NCI-H526 (cell line): Measurements from ENCODE around the gene TBC1D9B.
"Not testable (repeated sequence)": the region's sequence is repeated elsewhere in the genome, so short reads cannot be mapped to it uniquely, and the experiment has no call there.

Experiments used
- DNase-seq, 2 experiments: peaks; one replicate each; lab custom pipeline; 2025; lab: John Stamatoyannopoulos, UW

Gene TBC1D9B

DNA sequence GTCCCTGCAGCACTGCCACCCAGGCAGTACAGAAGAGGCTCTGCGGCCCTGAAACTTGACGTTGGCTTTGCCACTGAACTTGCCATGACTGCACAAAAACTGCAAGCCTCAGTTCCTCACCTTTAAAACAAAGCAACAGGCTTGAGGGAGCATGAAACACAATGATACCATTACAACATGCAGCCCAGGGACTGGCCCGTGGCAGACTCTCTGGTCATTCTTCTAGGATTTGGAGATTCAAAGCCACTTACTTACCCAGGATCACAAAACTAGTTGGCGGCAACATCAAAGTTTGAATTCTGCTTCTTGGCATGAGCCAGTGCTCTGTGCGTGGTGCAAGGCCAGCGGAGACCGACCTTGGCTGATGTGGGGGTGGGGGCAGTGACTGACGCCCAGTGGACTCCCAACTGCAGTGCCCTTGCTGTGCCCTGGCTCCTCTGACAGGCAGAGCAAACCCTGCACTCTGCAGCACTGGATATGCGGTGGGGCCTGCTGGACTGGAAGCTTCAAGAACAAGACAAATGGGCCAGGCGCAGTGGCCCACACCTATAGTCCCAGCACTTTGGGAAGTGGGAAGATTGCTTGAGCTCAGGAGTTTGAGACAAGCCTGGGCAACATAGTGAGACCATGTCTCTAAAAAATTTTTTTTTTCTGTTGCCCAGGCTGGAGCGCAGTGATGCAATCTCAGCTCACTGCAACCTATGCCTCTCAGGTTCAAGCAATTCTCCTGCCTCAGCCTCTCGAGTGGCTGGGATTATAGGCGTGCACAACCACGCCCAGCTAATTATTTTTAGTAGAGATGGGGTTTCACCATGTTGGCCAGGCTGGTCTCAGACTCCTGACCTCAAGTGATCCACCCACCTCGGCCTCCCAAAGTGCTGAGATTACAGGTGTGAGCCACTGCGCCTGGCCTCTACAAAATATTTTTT lies 68.1 kb downstream of the TBC1D9B start:
- DNase-seq, result no peak

DNA sequence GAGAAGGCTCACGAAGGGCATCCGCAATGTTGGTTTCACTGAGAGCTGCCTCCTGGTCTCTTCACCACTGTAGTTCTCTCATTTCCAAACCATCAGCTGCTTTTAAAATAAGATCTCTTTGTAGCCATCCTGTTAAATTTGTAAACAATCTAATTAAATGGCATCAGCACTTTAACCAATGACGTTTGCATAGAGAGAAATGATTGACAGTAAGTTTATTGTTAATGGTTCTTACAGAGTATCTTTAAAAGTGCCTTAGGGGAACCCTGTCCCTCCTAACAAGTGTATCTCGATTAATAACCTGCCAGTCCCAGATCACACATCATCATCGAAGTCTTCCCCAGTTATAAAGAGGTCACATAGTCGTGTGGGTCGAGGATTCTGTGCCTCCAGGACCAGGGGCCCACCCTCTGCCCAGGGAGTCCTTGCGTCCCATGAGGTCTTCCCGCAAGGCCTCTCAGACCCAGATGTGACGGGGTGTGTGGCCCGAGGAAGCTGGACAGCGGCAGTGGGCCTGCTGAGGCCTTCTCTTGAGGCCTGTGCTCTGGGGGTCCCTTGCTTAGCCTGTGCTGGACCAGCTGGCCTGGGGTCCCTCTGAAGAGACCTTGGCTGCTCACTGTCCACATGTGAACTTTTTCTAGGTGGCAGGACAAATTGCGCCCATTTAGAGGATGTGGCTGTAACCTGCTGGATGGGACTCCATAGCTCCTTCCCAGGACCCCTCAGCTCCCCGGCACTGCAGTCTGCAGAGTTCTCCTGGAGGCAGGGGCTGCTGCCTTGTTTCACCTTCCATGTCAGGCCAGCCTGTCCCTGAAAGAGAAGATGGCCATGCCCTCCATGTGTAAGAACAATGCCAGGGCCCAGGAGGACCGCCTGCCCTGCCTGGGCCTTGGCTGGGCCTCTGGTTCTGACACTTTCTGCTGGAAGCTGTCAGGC lies 70.4 kb downstream of the TBC1D9B start:
- no peak for DNase-seq

DNA sequence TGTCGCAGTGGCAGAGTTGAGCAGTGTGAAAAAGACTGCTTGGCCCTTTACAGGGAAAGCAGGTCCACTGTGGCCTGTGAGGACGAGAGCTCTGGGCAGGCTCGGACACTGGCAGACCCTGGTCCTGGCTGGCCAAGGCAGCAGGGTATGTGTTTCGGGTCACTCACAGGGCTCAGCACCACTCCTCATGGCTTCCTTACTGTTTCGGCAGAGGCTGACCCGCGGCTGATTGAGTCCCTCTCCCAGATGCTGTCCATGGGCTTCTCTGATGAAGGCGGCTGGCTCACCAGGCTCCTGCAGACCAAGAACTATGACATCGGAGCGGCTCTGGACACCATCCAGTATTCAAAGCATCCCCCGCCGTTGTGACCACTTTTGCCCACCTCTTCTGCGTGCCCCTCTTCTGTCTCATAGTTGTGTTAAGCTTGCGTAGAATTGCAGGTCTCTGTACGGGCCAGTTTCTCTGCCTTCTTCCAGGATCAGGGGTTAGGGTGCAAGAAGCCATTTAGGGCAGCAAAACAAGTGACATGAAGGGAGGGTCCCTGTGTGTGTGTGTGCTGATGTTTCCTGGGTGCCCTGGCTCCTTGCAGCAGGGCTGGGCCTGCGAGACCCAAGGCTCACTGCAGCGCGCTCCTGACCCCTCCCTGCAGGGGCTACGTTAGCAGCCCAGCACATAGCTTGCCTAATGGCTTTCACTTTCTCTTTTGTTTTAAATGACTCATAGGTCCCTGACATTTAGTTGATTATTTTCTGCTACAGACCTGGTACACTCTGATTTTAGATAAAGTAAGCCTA lies 71.3 kb downstream of the TBC1D9B start:
- DNase-seq, result no peak

DNA sequence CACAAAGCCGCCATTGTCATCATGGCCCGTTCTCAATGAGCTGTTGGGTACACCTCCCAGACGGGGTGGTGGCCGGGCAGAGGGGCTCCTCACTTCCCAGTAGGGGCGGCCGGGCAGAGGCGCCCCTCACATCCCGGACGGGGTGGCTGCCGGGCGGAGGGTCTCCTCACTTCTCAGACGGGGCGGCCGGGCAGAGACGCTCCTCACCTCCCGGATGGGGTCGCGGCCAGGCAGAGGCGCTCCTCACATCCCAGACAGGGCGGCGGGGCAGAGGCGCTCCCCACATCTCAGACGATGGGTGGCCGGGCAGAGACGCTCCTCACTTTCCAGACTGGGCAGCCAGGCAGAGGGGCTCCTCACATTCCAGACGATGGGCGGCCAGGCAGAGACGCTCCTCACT lies 72.8 kb downstream of the TBC1D9B start:
- not testable (repeated sequence) for DNase-seq

DNA sequence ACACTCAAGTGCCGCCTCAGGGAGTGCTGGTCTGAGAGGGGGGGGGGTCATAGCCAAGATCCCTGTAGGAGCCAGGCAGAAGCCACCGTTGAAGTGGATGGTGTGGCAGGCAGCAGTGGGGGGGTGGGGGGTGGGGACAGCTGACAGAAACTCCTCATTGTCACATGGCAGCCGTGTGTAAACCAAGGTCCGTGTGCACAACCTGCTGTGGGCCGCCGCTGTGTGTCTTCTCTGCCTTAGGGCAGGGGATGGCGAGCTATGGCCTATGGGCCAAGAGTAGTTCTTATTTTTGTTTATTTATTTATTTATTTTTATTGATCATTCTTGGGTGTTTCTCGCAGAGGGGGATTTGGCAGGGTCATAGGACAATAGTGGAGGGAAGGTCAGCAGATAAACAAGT lies 73.6 kb downstream of the TBC1D9B start:
- DNase-seq, result no peak

DNA sequence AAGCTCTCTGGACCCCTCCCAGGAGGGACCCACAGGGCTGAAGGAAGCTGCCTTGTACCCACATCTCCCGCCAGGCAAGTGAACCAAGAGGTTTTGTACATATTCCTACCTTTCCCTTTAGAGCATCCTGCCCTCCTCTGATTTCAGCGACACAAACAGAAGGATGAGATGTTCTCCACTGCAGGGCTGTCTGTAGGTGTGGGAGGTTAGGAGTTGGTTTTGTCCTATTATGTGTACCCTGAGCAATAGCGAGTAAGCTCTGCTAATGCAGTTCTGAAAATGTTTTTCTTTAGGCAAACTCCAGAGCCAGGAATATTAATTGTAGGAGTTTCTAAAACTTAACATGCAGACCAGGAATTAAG lies 74.0 kb downstream of the TBC1D9B start:
- DNase-seq, result no peak

DNA sequence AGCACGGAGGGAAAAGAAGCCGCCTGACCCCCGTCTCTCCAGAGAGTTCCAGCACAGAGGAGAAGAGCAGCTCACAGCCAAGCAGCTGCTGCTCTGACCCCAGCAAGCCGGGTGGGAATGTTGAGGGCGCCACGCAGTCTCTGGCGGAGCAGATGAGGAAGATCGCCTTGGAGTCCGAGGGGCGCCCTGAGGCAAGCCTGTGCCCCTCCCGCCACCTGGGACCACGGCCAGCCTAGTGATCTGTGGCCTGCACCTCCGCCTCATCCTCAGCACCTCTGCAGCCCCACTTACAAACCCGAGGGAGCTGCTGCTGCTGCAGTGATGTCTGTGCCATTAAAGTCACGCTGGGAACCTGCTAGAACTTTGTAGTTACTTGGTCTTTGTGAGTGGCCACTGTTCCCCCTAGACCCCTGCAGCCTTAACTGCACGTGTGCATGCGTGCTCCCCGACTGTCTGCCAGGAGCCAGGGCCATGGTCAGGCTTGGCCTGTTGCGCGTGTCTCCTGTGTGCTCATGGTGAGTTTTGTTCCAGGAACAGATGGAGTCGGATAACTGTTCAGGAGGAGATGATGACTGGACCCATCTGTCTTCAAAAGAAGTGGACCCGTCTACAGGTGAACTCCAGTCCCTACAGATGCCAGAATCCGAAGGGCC lies 74.5 kb downstream of the TBC1D9B start:
- no peak for DNase-seq

DNA sequence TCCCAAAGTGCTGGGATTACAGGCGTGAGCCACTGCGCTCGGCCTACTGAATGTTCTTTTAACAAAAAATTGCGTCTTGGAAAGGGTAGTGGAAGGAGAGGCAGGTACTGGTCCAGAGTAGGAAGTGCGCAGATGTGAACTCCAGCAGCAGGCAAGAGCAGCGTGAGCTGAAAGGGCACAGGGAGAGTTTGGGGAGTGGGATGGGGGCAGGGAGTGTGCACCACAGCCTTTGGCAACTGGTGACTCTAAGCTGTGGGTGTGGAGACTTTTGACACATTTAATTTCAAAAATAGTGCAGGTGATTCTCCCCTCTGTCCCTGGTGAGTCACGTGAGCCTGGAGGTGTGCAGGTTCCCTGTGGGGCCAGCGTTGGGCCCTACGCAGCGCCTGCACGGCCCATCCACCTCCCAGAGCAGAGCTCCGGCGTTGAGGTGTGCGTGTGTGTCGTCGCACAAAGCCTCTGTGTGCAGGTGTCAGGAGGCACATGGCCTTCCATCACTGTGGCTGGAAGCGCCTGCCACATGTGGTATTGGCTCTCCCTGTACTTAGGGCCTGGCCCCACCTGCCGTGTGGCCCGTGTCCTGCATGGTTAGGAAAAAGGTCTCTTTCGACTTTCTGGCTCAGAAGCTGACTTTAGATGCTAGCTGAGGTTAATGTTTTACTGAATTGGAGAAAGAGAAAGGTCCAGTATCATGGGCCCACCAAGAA lies 75.5 kb downstream of the TBC1D9B start:
- DNase-seq, result no peak

DNA sequence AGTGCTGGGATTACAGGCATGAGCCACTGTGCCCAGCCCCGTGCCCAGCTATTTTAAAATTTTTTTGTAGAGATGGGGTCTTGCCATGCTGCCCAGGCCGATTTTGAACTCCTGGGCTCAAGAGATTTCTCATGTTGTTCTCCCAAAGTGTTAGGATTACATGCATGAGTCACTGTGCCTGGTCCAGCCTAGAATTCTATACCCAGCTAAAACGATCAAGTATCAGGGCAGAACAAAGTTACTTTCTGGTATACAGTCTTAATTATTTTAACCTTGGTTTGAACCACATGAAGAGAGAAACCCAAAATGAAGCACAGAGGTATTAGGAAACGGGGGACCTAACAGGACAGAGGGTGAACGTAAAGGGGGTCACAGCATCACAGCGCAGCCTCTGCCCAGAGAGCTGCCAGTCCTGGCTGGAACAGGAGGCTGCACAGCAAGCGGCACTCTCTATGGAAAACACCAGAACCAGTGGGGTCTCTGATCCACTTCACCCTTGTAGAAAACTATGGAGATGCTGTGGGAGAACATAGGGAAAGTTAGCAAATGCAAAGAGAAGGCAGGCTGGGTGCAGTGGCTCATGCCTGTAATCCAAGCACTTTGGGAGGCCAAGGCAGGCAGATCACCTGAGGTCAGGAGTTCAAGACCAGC lies 76.8 kb downstream of the TBC1D9B start:
- no peak for DNase-seq

DNA sequence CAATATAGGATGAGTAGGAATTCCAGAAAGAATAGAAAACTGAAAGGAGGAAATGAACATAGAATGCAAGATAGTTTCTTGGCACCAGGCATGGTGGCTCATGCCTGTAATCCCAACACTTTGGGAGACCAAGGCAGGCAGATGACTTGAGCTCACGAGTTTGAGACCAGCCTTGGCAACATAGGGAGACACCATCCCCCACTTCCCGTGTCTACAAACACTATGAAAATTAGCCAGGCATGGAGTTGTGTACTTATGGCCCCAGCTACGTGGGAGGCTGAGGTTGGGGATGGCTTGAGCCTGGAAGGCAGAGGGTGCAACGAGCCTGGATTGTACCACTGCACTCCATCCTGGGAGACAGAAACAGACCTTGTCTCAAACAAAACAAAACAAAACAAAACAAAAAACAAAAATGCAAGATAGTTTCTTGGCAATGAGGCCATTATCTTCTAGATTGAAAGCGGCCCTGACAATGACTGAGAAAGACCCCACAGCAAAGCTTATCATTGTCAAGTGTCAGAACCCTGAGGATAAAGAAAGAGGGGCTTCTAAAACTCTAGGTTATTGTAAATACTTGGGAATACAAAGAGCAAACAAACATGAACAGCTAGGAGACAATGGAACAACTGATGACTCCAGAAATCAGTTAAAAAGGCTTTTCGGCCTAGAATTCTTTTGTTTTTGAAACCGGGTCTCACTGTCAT lies 77.8 kb downstream of the TBC1D9B start:
- DNase-seq, result no peak

DNA sequence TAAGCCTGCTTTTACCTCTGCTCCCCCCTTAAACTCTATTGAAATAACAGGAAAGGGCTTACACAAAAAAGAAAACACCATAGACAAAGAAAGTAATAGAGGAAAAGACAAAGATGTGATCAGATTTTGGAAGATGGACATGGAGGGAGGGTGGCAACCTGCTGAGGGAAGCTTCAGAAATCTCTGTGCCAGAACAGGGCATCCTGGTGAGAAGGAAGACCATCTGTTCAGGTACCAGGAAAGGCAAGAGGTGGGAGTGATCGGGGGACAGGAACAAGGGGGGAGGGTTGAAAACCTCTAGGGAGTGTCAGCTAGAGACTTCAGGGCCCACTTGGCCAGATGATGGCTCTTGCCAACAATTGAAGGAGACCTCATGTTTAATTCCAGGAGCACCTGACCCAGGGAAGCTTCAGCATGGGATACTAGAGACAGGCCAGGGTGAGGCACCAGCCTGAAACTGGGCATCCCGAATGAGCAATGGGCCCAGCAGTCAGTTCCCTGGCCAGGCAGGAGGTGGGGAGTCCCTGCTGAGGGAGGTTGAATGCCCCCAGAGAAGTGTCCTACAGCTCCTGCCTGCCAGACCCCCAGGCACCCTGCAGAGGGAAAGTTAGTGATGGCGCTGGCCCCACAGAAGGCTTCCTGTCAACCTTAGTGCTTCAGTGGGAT lies 78.8 kb downstream of the TBC1D9B start:
- DNase-seq, result no peak

DNA sequence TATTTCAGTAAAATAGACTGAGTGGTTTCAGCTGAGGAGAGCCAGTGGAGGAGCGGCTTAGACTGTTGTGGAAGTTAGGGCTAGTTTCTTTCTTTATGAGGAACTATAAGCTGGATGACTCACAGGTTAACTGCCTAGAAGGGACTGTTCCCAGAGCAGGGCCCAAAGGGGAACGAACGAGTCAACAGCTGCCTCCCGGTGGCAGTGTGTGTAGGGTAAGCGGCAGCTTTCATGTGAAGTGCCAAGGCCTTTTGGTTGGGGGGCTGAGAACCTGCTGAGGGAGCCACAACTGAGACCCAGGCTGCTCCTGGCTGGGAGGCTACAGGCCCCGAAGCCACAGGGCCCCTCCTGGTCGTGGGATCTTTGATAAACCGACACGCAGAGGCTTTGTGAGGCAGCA lies 80.0 kb downstream of the TBC1D9B start:
- no peak for DNase-seq

DNA sequence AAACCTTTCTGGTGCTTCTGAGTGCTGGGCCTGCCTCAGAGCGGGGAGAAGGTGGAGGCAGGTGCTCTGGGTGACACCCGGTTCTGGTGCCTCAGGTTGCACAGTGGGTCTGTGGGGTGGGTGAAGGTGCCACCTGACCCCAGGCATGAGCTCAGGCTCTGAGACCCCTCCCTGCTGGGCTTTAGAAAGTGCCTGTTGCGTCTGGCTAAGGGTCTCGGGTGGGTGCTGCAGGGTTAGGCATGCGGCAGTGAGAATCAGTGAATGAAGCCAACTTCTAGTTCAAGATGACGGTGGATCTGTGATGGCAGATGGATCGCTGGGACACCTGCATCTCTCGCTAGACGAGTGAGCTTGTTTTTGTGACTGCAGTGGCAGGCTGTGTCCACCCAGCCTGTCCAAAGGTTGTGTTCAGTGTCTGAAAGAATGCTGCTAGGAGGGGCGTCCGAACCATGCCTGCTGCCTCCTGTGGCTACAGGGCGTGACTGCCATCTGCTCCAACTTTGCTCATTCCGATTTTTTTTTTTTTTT lies 82.0 kb downstream of the TBC1D9B start:
- no peak for DNase-seq

DNA sequence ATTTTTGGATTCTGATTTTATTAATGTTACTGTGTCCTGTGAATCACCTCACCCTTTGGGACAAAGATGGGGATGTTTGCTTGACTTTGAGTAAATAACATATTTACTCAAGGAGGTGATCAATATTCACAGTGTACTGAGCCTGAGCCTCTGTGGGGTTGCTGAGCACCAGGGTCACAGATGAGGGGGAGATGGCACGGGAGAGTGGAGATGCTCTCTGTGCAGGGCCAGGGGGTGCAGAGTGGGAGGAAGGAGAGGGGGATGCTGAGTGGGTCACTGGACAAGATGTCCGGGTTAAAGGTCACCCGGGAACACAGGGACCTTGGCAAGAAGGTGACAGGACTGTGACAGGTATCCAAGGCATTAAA lies 83.0 kb downstream of the TBC1D9B start:
- no peak for DNase-seq

DNA sequence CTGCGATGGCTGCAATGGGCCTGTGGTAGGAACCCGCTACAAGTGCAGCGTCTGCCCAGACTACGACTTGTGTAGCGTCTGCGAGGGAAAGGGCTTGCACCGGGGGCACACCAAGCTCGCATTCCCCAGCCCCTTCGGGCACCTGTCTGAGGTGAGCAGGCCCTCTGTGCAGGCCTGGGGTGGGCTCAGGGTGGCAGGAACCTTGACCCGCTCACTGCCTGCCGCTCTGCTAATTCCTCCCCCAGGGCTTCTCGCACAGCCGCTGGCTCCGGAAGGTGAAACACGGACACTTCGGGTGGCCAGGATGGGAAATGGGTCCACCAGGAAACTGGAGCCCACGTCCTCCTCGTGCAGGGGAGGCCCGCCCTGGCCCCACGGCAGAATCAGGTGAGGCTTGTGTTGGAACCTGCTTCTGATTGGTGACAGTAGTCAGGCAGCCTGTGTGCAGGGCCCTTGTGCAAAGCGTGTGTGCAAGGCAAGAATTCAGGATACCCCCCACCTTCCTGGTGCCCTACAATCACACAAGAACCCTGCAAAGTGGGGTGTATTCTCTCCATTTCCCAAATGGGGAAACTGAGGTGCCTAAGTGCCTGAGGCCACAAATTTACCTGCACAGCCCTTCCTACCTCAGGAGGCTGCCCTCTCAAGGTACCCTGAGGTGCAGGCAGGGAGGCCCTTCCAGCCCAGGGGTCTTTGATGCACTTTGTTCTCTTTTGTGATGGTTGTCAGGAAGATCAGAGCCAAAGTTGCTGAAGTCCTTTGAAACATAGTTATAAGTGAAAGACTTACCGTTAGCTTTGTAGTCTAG lies 83.6 kb downstream of the TBC1D9B start:
- no peak for DNase-seq

DNA sequence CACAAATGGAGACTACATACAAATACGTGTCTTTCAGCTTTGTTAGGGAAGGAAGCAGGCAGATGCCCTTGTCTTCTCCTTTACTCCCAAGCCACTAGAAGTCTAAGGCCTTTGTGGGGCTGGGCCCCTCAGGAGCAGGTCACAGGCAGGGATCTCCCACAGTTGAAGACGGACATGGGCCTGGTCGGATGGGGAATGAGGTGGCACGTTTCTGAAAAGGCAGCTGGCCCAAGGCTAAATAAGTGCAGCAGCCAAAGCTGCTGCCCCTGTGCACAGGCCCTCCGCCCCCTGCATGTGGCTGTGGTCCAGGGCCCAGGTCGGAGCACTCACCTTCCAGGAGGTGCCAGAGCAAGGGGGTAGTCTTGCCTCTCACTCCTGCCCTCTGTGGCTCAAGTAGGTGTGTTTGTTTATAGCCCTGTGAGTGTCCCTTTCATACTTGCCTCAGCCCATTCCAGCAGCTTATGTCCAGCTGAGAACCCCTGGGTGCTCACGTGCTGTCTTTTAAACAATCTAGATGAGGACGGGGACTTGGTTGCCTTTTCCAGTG lies 85.2 kb downstream of the TBC1D9B start:
- no peak for DNase-seq

DNA sequence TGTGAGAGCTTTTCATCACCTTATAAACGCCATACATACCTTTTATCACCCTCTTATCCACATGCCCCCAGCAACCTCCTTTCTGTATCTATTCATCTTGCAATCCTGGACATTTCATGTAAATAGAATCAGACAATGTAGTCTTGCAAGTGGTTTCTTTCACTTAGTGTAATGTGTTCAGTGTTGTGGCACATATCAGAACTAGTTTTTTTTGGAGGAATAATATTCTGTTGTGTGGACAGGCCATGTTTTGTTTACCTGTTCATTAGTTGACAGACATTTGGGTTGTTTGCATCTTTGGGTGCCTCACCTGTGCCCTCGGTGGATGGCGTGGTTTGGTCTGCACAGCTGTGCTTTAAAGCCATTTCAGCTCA lies 85.7 kb downstream of the TBC1D9B start:
- no peak for DNase-seq
